ENCODE measurements around the gene ADCY2.

Gene ADCY2

DNA sequence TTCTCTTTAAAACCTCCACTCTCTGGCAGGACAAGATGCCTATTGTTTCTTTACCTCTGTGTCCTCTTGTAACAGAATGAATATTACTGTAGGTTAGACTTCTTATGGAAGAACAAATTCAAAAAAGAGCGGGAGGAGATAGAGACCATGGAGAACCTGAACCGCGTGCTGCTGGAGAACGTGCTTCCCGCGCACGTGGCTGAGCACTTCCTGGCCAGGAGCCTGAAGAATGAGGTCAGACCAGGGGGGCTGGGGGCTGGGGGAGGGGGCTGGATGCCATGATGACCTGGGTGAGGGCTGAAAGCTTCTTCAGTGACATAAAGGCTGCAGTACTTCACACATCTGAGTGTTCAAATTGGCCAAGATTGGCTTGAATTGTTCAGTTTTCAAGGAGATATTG is 393.6 kb downstream of the ADCY2 start:
- DNase-seq (ENCODE audit: low read depth, low spot score) = no peak
- no peak overlapping the region for H3K4me3 ChIP-seq (ENCODE audit: low read depth, low read length)
- TF ChIP-seq, protein P1, sequence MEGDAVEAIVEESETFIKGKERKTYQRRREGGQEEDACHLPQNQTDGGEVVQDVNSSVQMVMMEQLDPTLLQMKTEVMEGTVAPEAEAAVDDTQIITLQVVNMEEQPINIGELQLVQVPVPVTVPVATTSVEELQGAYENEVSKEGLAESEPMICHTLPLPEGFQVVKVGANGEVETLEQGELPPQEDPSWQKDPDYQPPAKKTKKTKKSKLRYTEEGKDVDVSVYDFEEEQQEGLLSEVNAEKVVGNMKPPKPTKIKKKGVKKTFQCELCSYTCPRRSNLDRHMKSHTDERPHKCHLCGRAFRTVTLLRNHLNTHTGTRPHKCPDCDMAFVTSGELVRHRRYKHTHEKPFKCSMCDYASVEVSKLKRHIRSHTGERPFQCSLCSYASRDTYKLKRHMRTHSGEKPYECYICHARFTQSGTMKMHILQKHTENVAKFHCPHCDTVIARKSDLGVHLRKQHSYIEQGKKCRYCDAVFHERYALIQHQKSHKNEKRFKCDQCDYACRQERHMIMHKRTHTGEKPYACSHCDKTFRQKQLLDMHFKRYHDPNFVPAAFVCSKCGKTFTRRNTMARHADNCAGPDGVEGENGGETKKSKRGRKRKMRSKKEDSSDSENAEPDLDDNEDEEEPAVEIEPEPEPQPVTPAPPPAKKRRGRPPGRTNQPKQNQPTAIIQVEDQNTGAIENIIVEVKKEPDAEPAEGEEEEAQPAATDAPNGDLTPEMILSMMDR (IDR thresholded peaks at IDR 0.05; ENCODE audit: low read depth, low read length) = no peak
- in situ Hi-C loops (cut with HindIII; ENCODE audit: low sequenced_read_pairs) = no loop called here

DNA sequence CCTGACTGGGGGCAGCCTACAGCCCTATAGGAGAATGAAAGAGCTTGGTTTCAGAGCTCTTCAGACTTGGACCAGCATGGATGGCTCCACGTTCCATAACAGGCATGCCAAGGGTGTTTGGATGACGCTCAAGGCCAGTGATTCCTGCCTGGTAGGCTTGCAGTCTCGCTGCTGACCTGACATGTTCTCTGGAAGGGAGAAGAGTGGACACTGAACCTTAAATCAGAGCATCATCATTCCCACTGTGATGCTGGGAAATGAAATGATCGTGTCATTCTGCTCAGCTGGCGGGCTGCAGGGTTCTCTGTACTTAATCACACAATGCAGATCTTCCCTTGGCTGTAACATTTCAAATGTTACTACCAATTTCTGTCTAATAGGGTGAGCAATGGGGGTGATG is 398.0 kb downstream of the ADCY2 start:
- no peak for DNase-seq (ENCODE audit: low read depth, low spot score)
- TF ChIP-seq, protein P1 (IDR thresholded peaks at IDR 0.05; ENCODE audit: low read depth, low read length) = no peak
- H3K4me3 ChIP-seq (ENCODE audit: low read depth, low read length) = no peak overlapping the region
- in situ Hi-C loops (cut with HindIII; ENCODE audit: low sequenced_read_pairs) = no loop called here

DNA sequence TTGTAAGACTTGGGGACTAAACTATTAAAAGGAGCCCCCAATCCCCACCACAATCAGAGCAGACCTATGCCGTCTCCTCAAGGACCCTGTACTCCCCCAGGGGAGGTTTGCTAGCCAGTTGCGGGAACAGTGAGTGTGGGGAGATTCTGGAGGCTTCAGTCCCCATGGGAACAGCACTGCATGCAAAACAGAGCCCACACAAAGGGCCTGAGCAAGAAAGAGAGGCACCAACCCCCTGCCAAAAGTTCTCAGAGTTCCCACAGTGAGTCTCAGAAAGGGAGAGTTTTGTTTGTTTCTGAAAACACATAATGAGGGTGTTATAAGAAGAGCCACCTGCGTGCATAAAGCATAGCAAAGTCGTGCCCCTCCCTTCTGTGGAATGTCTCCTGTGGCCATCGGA is 398.4 kb downstream of the ADCY2 start:
- H3K4me3 ChIP-seq (ENCODE audit: low read depth, low read length) = no peak overlapping the region
- no peak for DNase-seq (ENCODE audit: low read depth, low spot score)
- TF ChIP-seq, protein P1 (IDR thresholded peaks at IDR 0.05; ENCODE audit: low read depth, low read length) = no peak
- in situ Hi-C loops (cut with HindIII; ENCODE audit: low sequenced_read_pairs) = no loop called here

DNA sequence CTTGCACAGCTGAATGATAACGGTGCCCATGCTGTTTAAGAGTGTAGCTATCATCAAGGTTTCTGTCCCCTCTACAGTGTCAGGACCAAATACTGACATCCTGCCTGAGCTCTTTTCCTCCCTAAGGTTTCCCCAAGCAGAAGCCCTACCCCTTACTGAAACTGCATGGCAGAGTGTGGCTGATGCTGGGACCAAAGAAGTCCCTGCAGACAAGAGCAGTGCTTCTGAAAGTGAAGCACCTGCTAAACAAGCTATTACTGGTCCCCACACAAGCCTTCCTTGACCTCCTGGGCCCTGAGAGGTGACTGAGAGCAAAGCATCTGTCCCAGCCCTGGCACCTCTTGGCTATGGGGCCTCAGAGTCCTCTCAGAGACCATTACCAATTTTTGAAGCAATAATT is 398.9 kb downstream of the ADCY2 start:
- TF ChIP-seq, protein P1 (IDR thresholded peaks at IDR 0.05; ENCODE audit: low read depth, low read length) = no peak
- in situ Hi-C loops (cut with HindIII; ENCODE audit: low sequenced_read_pairs) = no loop called here
- no peak overlapping the region for H3K4me3 ChIP-seq (ENCODE audit: low read depth, low read length)
- DNase-seq (ENCODE audit: low read depth, low spot score) = no peak

DNA sequence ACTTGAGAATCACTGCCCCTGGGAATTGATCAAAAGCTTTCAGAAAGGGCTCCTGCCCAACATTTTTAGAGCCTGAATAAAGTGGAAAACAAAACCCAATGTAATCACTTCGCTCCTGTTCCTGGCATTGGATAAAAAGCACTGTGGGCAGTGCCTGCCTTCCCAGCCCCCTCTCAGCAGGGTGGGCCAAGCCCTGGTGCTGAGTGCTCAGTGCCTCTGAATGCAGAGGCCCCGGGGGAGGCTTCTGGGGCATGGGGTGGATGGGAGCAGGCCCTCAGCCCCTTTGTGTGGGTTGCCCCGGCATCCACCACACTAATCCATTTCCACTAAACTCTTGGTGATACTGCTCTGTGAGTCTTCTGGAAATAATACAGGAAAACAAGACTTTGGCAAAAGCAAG is 399.4 kb downstream of the ADCY2 start:
- no peak for DNase-seq (ENCODE audit: low read depth, low spot score)
- TF ChIP-seq, protein P1 (IDR thresholded peaks at IDR 0.05; ENCODE audit: low read depth, low read length) = no peak
- no peak overlapping the region for H3K4me3 ChIP-seq (ENCODE audit: low read depth, low read length)
- in situ Hi-C loops (cut with HindIII; ENCODE audit: low sequenced_read_pairs) = no loop called here

DNA sequence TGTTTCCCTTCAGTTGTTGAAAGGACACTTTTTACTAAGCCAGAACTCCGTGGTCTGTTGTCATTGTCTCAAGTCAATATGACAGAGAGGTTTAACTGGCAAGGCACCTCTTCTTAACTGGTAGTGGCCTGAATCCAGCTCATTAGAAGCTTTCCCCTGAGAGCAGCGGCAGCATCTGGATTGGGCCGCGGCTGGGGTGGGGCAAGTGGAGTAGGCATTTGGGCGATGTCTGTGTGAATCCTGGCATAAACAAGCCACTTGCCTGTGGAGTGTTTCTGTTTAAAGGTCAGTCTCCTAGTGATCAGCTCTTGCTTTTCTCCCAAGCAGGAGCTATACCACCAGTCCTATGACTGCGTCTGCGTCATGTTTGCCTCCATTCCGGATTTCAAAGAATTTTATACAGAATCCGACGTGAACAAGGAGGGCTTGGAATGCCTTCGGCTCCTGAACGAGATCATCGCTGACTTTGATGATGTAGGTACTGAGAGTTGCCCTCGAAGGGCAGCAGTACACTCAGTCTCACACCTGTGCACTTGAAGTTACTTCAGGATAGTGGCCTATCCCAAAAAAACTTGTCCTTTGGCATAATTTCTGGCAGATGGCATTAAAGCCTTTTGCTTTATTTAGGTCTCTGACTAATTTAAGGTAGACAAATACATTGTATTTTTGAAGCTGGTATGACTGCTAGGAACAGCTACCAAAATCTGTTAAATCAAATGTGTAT is 406.1 kb downstream of the ADCY2 start:
- TF ChIP-seq, protein P1 (IDR thresholded peaks at IDR 0.05; ENCODE audit: low read depth, low read length) = no peak
- no peak for DNase-seq (ENCODE audit: low read depth, low spot score)
- no peak overlapping the region for H3K4me3 ChIP-seq (ENCODE audit: low read depth, low read length)
- in situ Hi-C loops (cut with HindIII; ENCODE audit: low sequenced_read_pairs) = no loop called here
